Head of caudate nucleus (tissue), 42 donors: Measurements from ENCODE around the gene ANKMY1.

ENCODE experiments used
- DNase-seq, 42 donors: peaks; one replicate each; pipeline versions ENCODE4 v3.0.0 to v3.0.0-alpha.2; 2020 to 2021; ENCODE audit warnings: mixed read lengths in 7 of 42
- intact Hi-C: fragments of 100-400 bp; cut with DNase I; formaldehyde crosslinking; loops from one replicate; pipeline ENCODE4 v1.15.0; 2022

ANKMY1 gene

DNA sequence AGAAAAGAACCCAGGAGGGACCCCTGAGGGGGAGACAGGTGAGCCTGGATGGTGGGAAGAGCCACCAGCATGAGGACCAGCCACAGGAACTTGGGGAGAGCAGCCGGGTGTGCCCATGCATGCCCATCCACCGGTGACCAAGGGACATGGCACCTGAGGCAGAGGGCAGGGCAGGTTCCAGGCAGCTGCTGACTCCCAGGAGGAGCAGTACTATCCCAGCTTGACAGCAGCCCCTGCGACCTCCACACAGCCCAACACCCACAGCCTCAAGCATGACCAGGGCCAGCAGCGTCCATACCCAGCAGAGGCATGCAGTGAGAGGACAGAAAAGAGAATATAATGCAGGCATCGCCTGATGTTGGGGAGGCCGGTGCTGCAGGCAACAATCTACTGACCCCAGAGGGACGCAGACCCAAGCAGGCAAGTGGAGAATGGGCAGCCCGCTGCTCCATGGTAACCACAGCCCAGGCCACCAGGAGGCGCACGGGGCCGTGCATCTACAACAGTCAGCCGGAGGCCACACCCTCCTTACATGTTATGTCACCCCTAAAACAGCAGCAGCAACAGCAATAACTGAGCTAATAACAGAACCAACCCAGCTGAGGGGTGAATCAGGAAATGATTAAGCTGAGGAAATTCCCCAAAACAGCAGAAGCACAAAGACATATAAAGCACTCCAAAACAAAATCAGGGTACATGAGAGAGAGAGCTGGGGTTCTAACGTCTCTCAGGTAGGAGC lies 44.1 kb downstream of the ANKMY1 start:
- peak in 41 of 42 donors; percentile 27 to 85 (median 62) for DNase-seq
- intact Hi-C loops = no loop called here

DNA sequence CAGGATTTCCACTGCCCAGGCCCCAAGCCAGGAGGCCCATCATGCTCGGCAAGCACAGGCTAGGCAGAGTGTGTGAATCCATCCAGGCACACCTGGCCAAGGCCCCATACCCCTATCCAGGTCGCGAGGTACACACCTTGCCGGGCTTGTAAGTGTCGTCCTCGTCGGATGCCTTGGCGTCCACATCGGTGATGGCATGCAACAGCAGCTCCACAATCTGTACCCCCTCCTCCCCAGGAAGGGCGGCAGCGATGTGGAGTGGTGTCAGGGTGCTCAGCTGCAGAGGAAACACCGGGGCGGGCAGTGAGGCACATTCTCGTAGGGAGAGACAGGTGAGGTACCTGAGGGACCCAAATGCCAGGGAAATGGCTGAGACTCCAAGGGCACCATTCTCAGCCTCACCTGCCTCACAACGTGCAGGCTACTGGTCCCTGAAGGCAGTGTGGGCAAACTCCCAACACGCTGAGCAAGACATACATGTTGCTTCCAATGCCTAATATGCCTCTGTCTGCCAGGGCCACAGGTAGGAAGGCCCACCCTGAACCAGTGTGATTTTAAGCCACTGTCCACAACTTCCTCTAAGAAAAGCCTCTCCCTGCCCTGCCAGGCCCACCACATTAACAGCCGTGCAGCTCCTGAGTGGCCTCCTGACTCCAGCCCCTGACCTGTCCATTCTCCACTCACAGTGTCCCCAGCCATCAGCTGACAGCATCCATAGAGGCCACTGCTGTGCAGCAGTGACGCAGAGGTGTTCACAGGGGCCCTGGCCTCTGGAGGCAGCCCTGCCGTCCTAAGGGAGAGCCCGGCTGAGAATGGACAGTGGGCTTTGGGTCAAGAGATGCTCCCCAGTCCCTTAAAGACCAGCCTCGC lies 44.9 kb downstream of the ANKMY1 start:
- DNase-seq = peak in 7 of 42 donors; percentile 5 to 32 (median 15)
- intact Hi-C loops = no loop called here

- DNase-seq = peak in 6 of 42 donors; percentile 3 to 21 (median 10)
- intact Hi-C loops = no loop called here
These were observed 45.7 kb downstream of the ANKMY1 start for GRCh38 chr2:240512109-240512485.

DNA sequence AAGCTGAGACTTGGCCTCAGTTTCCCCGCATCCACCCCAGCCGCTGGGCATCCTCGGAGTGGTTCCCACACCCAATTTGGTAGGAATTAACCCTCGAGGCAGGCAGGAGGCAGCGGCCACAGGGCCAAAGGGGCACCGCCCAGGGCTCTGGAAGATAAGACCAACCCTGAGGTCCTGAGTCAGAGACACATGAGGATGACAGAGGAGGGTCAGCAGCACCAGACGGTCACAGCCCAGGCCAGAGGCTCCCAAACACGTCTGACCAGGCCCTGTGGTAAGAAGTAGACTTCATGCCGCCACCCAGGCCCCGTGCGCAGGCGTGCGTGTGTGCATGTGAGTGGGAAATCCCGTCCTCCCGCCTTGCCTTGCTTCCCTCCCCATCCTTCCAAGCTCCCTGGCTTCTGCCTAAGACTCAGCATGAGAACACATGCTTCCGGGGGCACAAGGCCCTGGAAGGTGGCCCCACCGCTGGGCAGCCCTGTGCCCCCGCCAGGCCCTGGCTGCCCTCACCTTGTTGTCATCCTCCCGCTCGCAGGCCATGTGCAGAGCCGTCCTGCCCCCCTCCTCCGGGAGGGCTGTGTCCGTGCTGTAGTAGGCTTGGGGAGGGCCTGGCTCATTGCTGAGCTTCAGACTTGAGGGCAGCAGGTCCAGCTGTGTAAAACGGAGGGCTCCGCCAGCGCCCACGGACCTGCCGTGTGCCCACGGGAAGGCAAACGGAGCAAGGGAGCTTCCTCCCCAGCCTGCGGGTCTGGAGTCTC lies 46.3 kb downstream of the ANKMY1 start:
- DNase-seq = peak in 5 of 42 donors; percentile 3 to 20 (median 12)
- intact Hi-C loops = no loop called here

- DNase-seq = peak in 5 of 42 donors; percentile 1 to 9 (median 4)
- intact Hi-C loops = no loop called here
These were observed 47.1 kb downstream of the ANKMY1 start for GRCh38 chr2:240510513-240511210.

DNA sequence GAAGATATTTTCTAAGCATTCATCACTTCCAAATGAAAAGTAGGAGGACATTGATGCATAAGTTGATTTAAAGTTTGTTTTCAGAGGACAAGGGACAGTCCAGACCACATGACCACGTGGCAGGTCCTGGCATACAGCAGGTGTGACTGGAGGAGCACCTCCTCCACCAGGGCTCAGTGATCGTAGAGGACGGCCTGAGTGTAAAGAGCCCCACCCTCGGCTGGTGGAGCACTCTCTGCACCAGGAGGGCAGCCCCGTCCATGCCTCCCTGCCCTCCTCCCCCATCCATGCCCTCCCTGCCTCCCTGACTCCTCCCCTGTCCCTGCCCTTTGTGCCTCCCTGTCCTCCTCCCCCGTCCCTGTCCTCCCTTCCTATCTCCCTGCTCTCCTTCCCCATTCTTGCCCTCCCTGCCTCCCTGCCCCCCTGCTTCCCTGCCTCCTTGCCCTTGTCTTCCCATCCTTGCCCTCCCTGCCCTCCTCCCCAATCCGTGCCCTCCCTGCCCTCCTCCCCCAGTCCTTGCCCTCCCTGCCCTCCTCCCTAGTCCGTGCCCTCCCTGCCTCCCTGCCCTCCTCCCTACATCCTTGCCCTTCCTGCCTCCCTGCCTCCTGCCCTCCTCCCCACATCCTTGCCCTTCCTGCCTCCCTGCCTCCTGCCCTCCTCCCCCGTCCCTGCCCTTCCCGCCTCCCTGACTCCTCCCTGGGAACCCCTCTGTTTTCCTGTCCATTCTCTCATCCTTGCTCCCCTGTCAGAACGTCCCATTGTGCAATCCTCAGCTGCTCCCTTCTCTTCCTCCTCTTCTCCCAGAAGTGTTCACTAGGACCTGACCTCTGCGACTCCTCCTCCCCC lies 47.9 kb downstream of the ANKMY1 start:
- peak in 6 of 42 donors; percentile 2 to 22 (median 6) for DNase-seq
- intact Hi-C loops = no loop called here

GRCh38 chr2:240508832-240509545 lies 48.8 kb downstream of the ANKMY1 start:
- intact Hi-C loops = no loop called here
- DNase-seq = peak in 5 of 42 donors; percentile 3 to 33 (median 8)

- intact Hi-C loops = no loop called here
- peak in 7 of 42 donors; percentile 2 to 18 (median 15) for DNase-seq
These were observed 50.0 kb downstream of the ANKMY1 start for GRCh38 chr2:240507778-240508251.

DNA sequence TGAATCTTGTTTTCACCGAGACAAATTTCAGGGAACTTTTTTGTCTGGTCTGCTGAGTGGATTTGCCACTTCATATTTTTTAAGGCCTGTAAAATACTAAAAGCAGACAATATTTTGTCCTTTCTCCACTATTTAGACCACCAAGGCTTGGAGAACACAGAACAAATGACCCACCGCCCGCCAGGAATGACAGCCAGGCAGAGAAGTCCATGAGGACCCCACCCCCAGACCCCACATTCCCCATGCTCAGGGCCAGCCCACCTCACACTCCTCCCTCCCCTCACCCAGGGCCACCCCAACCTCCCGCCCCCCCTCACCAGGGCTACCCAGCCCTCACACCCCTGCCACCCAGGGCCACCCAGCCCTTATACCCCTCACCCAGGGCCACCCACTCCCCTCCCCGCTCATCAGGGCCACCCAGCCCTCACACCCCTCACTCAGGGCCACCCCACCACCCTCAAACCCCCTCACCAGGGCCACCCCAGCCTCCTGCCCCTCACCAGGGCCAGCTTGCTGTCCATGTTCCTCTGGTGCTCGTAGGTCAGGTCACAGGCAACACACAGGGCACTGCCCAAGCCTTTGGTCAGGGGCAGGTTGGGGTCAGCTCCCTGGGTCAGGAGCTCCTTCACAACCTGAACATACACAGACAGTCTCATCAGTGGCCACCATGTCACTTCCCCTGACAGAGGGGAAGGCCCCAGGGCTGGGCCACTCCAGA lies 50.6 kb downstream of the ANKMY1 start:
- peak in 6 of 42 donors; percentile 5 to 25 (median 12) for DNase-seq

GRCh38 chr2:240506406-240507059 lies 51.3 kb downstream of the ANKMY1 start:
- intact Hi-C loops = no loop called here
- DNase-seq = peak in 7 of 42 donors; percentile 6 to 34 (median 16)

More for the DNA sequence above, 50.6 kb downstream of the ANKMY1 start:
- intact Hi-C loops = no loop called here

DNA sequence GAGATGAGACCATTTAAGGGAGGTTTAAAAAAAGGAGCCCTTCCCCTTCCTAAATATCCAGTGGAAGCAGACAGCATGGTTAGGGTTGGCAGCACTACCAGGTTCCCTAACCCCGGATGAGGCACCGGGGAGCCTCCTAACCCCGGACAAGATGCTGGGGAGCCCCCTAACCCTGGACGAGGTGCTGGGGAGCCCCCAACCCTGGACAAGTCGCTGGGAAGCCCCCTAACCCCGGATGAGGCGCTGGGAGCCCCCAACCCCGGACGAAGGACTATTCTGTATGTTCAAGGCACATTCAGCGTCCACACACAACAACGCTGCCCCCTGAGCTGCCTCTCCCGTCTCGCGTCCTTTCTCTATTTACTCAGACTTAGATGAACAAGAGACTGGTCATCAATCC lies 51.9 kb downstream of the ANKMY1 start:
- intact Hi-C loops = no loop called here
- DNase-seq = peak in 7 of 42 donors; percentile 2 to 22 (median 11)

DNA sequence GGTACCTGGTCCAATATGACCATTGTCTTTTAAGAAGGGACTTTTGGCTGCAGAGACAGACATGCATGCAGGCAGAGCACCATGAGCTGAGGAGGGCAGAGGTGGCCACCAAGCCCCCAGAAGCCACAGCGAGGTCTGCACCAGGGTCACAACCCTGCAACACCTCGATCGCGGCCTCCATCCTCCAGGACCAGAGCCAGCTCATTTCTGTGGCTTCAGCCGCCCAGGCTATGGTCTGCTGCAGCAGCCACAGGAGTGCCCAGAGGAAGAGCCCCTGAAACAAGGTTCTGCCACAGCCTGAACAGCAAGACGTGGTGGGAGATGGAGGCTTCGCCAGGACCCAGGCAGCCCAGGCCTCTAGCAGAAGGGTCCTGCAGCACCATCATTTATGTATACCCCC lies 53.9 kb downstream of the ANKMY1 start:
- DNase-seq = peak in 6 of 42 donors; percentile 2 to 22 (median 5)
- intact Hi-C loops = no loop called here

DNA sequence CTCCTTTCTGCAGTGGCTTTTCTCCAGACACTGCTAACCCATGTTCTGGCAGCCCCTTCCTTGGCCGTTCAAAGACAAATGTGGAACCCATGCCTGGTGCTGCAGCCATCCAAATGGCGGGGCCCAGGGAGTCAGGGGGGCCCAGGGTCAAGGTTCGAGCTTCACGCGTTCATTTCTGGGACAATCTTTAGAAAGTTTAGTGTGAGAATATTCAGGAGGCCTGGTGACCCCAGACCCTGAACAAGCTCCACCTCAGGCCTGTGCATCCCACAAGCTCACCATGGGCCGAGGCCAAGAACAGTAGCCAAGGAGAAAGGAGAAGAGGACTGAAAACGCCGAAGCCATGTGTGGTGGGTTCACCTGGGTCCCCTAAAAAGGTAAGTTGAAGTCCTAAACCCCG lies 54.4 kb downstream of the ANKMY1 start:
- DNase-seq = peak in 5 of 42 donors; percentile 2 to 36 (median 8)
- intact Hi-C loops = no loop called here

DNA sequence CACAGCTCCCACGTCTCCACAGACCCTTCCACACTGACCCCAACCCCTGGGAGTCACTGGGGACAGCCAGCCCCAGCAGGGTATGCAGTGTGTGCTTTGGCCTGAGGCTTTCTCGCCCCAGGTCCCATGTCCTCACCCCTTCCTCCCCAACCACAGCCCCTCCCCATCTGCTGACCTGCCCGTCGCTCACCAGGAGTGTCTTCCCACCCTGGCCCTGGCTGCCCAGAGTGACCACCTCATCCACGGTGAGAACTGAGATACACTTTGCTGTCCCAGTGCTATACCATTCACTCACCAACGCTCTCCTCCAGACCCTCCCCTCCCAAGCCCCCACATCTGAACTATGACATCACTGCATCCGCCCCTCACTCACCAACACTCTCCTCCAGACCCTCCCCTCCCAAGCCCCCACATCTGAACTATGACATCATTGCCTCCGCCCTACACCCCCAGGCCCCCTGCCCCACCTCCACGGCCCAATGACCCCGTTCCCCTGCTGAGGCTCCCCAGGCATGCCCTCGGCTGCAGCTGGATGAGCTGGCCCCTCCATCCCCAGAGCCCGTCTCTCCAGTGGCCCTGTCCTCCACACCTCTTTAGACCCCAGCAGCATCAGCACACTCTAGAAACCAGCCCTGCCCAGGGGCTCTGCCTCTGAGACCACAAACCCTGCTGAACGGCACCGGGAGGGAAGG lies 55.2 kb downstream of the ANKMY1 start:
- intact Hi-C loops = no loop called here

DNA sequence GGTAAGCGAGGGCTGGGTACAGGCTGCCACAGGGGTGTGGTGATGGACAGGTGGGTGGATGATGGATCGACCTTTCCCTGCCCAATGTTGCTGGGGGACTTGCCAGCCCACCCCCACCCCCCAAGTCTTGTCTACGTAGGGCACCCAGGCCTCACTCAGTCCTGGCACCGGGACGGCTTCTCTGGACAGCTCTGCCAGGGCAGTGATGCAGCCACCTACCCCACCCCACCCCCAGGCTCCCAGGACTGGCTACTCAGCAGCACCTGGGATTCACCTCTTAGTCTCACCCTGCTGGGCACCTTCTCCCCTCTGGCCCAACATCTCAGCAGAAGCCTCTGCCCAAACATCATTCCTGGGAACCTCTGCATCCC lies 55.7 kb downstream of the ANKMY1 start:
- DNase-seq = peak in 4 of 42 donors; percentile 1 to 39 (median 11)
- intact Hi-C loops = no loop called here

More for the DNA sequence above, 55.2 kb downstream of the ANKMY1 start:
- peak in 7 of 42 donors; percentile 2 to 21 (median 6) for DNase-seq
